Activated CD4-positive, alpha-beta T cell treated with anti-CD3 and anti-CD28 coated beads, Interleukin-2, amount 10 ng/mL, durations not matched to agents 7 days and 5 days (primary cell): ENCODE results near the gene SAFB. TPM values are rescaled to one million over a fixed set of nuclear protein-coding genes. Genes with fewer than 3 reads are reported as not detected.
A peak's percentile ranks its signal among the peaks of the same experiment; 100 is the strongest.

ENCODE experiments used
- CTCF ChIA-PET: fragments of 350-600 bp; sonication (Branson Sonifier 250); formaldehyde crosslinking; loops from one replicate; lab custom pipeline; 2021; ENCODE audit warnings: antibody characterized with exemption; lab: Charles Lee
- POLR2A ChIA-PET: fragments of 350-600 bp; sonication (Branson Sonifier 250); formaldehyde crosslinking; loops from one replicate; lab custom pipeline; 2021; ENCODE audit warnings: antibody characterized with exemption; lab: Charles Lee
- DNase-seq: peaks from one replicate; pipeline ENCODE4 v3.0.0-alpha.2; 2020
- H3K27ac Mint-ChIP-seq: one replicate; pipeline ENCODE4 v1.8.0; 2021; ENCODE audit warnings: mild to moderate bottlenecking, moderate library complexity, mixed read lengths
- H3K27me3 Mint-ChIP-seq: one replicate; pipeline ENCODE4 v1.8.0; 2021; ENCODE audit warnings: mixed read lengths
- H3K36me3 Mint-ChIP-seq: one replicate; pipeline ENCODE4 v1.8.0; 2021; ENCODE audit warnings: low read depth, mixed read lengths
- H3K4me1 Mint-ChIP-seq: one replicate; pipeline ENCODE4 v1.8.0; 2021; ENCODE audit warnings: mixed read lengths
- H3K4me3 Mint-ChIP-seq: one replicate; pipeline ENCODE4 v1.8.0; 2021; ENCODE audit warnings: mild to moderate bottlenecking, moderate library complexity, mixed read lengths
- H3K9me3 Mint-ChIP-seq: one replicate; pipeline ENCODE4 v1.8.0; 2021; ENCODE audit warnings: mixed read lengths
- total RNA-seq, 2 experiments: library from RNA; stranded (reverse); gene quantifications; one replicate each; pipeline ENCODE4 v1.2.3, GENCODE V29; 2021

Gene SAFB
- total RNA-seq, 2 experiments from 2014 or later: 113 to 131 TPM

DNA sequence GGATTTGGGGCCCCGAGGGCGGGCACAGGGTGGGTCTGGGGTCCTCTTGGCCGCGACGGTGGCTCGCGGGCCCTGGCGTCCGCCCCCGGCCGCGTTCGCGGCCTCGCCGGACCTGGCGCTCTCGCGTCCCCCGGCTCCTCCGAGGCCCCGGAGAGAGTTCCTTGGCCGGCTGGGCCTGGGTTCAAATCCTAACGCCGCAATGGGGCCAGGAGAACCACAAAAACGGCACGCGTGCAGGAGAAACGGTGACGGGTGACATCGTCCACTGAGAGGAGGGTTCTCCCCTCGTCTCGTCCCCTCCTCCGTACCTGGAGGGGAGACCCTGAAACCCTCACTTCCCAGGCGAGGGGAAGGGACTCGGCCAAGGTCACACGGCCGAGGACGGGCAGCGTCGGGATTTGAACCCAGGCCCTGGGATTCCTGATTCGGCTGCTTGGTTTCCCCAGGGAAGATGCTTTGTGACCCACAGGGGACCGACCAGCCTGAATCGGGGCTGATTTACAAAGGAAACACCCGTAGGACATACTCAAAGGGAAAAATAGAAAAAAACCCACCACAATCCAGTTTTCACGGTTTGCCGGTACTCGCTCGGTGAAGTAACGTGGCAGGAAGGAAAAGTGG lies 624 bp downstream of the SAFB start:
- Mint-ChIP-seq H3K27me3 (no peaks in the 10 kb centered on the region), H3K4me3 (peak overlapping the region; percentile 100), H3K9me3 (no peaks in the 10 kb centered on the region), H3K27ac (peak overlapping the region; percentile 100), H3K4me1 (peaks cover 68% of the 10 kb centered on the region), H3K36me3 (peaks cover 67% of the 10 kb centered on the region)
- POLR2A ChIA-PET: interaction anchor here (1.6 kb wide), 2 partner anchors 66 to 280 kb away, joined by 4 to 7 read pairs; partner anchors contain the start of genes NDUFA11 and RPL36
- DNase-seq: no peak
- CTCF ChIA-PET: interaction anchor here (1.3 to 2.3 kb wide), 5 partner anchors 10 to 180 kb away, joined by 3 to 8 read pairs (median 6); partner anchors contain the start of gene RPL36

DNA sequence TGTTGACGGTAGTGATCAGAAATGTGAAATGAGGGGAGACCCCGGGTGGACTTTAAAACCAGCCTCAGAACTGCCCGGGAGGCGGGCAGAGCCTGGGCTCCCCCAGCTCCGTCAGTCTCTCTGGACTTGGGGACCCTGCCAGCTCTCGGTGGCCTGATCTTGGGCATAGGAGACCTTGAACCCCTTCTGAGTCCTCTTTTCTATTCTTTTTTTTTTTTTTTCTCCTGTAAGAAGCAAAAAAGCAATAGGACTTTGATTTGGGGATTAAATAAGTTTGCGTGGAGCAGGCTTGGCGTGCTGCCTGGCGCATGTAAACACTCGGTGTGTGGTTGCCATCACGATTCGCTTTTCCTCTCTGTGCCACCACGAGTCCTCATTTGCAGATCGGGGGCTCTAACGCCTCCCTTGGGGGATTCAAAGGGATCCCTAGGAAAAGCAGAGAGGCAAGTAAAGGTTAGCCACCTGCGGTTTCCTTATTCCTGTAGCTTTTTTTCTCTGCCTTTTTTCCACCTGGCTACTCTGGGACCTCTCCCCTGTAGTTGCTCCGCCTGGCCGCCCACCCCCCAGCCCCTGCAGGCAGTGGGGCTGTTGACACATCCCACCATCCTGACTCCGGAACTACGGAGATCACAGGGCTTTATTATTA lies 1.3 kb downstream of the SAFB start:
- Mint-ChIP-seq H3K27ac (peak overlapping the region; percentile 100), H3K4me1 (peaks cover 68% of the 10 kb centered on the region)

GRCh38 chr19:5624741-5625278 lies 1.9 kb downstream of the SAFB start:
- DNase-seq: no peak

More for the DNA sequence above, 1.3 kb downstream of the SAFB start:
- H3K36me3 Mint-ChIP-seq: peaks cover 68% of the 10 kb centered on the region
- no peaks in the 10 kb centered on the region for H3K27me3 Mint-ChIP-seq
- no peaks in the 10 kb centered on the region for H3K9me3 Mint-ChIP-seq
- CTCF ChIA-PET: interaction anchor here (2.3 kb wide), 1 partner anchor 97 kb away, joined by 6 read pairs; no protein-coding TSS in a partner anchor
- POLR2A ChIA-PET: no interaction called here
- H3K4me3 Mint-ChIP-seq: peak overlapping the region; percentile 100
- DNase-seq: peak; percentile 18

DNA sequence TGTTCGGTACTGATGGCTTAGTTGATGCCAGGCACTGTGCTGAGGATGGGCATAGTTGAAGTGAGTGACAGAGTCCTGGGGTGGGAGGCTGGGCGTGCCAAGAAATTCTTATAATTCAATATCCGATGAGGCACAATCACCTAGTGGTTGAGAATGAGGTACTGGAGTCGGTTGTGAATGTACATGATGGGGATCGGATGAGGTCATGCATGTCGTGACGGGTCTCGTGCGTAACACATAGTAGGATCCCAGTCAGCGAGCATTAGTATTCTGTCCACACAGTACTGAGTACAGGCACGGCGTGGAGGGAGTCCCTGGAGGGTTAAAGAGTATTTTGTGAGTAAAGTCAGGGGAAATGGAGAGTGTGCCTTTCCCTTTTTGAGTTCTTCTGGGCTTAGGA lies 2.8 kb downstream of the SAFB start:
- POLR2A ChIA-PET: no interaction called here
- DNase-seq: no peak
- CTCF ChIA-PET: interaction anchor here (1.3 kb wide), 2 partner anchors 29 to 94 kb away, joined by 3 to 4 read pairs; partner anchors contain the start of genes CATSPERD and LONP1
- Mint-ChIP-seq H3K36me3 (peaks cover 66% of the 10 kb centered on the region), H3K4me1 (peaks cover 69% of the 10 kb centered on the region), H3K27me3 (no peaks in the 10 kb centered on the region), H3K9me3 (no peaks in the 10 kb centered on the region), H3K27ac (peak overlapping the region; percentile 69), H3K4me3 (peak overlapping the region; percentile 100)

More at GRCh38 chr19:5624741-5625278, 1.9 kb downstream of the SAFB start:
- peaks cover 70% of the 10 kb centered on the region for H3K36me3 Mint-ChIP-seq
- ChIA-PET CTCF (no interaction called here), POLR2A (no interaction called here)
- H3K27me3 Mint-ChIP-seq: no peaks in the 10 kb centered on the region
- H3K9me3 Mint-ChIP-seq: no peaks in the 10 kb centered on the region
- peak overlapping the region; percentile 100 for H3K4me3 Mint-ChIP-seq
- H3K27ac Mint-ChIP-seq: peak overlapping the region; percentile 100
- H3K4me1 Mint-ChIP-seq: peaks cover 71% of the 10 kb centered on the region

DNA sequence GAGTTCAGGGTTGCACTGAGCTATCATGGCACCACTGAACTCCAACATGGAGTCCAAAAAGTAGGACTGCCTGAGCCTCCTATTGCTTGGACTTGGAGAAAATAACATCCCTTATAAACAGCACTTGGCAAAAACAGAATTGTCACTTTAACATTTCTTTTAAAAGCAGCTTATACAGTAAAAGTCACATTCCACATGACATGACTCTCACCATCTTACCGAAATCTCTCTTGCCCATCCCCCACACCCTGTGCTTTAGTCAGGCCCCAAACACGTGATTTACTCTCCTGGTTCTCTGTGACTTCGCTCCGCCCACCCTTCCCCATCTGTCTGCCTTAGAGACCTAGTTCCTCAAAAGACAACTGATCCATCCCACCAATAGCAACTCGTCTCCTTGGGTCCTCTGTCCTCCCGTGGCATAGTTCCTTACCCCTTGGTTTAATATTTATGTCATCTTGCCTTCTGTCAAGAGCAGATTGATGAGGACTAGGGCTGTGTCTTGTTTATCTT lies 4.6 kb downstream of the SAFB start:
- H3K9me3 Mint-ChIP-seq: no peaks in the 10 kb centered on the region
- ChIA-PET CTCF (no interaction called here), POLR2A (no interaction called here)
- H3K27ac Mint-ChIP-seq: peak overlapping the region; percentile 22
- peak; percentile 43 for DNase-seq
- H3K27me3 Mint-ChIP-seq: no peaks in the 10 kb centered on the region
- peak overlapping the region; percentile 6 for H3K4me3 Mint-ChIP-seq
- H3K4me1 Mint-ChIP-seq: peaks cover 73% of the 10 kb centered on the region
- peaks cover 68% of the 10 kb centered on the region for H3K36me3 Mint-ChIP-seq

- Mint-ChIP-seq H3K4me3 (no peak overlapping the region), H3K4me1 (peaks cover 81% of the 10 kb centered on the region), H3K9me3 (no peaks in the 10 kb centered on the region), H3K36me3 (peaks cover 64% of the 10 kb centered on the region), H3K27me3 (no peaks in the 10 kb centered on the region), H3K27ac (peak overlapping the region; percentile 44)
- ChIA-PET CTCF (no interaction called here), POLR2A (no interaction called here)
- DNase-seq: no peak
Measured at GRCh38 chr19:5628461-5628860, 5.6 kb downstream of the SAFB start.

DNA sequence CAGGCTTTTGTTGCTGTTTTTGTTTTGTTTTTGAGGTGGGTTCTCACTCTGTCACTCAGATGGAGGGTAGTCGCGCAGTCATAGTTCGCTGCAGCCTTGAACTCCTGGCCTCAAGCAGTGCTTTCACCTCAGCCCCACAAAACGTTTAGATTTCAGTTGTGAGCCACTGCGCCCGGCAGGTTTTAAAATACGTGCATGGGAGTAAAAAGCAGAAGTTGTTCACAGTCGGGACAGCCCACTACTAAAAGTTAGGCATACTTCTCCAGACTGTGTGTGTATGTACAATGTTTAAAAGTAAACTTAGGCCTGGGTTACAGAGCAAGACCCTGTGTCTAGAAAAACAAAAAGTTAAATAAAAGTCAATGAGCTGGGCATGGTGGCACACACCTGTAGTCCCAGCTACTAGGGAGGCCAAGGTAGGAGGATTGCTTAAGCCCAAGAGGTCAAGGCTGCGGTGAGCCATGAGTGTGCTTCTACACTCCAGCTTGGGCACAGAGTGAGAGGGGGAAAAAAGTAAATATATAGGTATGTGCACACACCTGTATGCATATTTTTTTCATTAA lies 6.1 kb downstream of the SAFB start:
- Mint-ChIP-seq H3K27ac (no peak overlapping the region), H3K4me3 (peak overlapping the region; percentile 12), H3K27me3 (no peaks in the 10 kb centered on the region), H3K9me3 (no peaks in the 10 kb centered on the region), H3K36me3 (peaks cover 64% of the 10 kb centered on the region), H3K4me1 (peaks cover 81% of the 10 kb centered on the region)
- DNase-seq: no peak
- CTCF ChIA-PET: interaction anchor here (0.6 to 1.6 kb wide), 3 partner anchors 59 to 146 kb away, joined by 3 to 4 read pairs (median 4); partner anchors contain the start of gene RPL36
- POLR2A ChIA-PET: no interaction called here

DNA sequence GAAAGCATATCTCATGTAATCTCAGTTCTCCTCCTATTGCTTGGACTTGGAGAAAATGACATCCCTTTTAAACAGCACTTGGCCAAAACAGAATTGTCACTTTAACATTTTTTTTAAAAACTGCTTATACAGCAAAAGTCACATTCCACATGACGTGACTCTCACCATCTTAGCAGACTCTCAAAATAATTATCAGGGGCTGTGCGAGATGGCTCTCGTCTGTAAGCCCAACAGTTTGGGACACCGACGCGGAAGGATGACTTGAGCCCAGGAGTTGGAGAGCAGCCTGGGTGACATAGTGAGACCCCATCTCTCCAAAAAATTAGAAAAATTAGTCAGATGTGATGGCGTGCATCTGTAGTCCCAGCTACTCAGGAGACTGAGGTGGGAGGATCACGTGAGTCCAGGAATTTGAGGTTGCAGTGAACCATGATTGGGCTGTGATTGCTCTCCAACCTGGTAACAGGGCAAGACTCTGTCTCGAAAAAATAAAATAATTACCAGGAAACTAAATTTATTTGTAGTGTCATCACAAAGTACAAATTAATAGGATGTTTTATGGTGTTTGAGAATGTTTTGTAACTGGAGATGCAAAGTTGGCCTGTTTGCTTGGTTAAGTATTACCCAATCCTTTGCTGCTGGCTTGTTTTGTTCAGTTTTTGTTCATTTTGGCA lies 8.8 kb downstream of the SAFB start:
- H3K9me3 Mint-ChIP-seq: no peaks in the 10 kb centered on the region
- H3K27me3 Mint-ChIP-seq: no peaks in the 10 kb centered on the region
- no peak overlapping the region for H3K27ac Mint-ChIP-seq
- H3K4me1 Mint-ChIP-seq: peaks cover 64% of the 10 kb centered on the region
- DNase-seq: no peak
- H3K36me3 Mint-ChIP-seq: peaks cover 38% of the 10 kb centered on the region
- no peak overlapping the region for H3K4me3 Mint-ChIP-seq
- POLR2A ChIA-PET: no interaction called here
- CTCF ChIA-PET: no interaction called here

- peaks cover 59% of the 10 kb centered on the region for H3K4me1 Mint-ChIP-seq
- ChIA-PET POLR2A (no interaction called here), CTCF (no interaction called here)
- no peaks in the 10 kb centered on the region for H3K9me3 Mint-ChIP-seq
- H3K27me3 Mint-ChIP-seq: no peaks in the 10 kb centered on the region
- H3K36me3 Mint-ChIP-seq: peaks cover 33% of the 10 kb centered on the region
- no peak for DNase-seq
- H3K27ac Mint-ChIP-seq: no peak overlapping the region
- no peak overlapping the region for H3K4me3 Mint-ChIP-seq
Measured at GRCh38 chr19:5632241-5632612, 9.3 kb downstream of the SAFB start.

DNA sequence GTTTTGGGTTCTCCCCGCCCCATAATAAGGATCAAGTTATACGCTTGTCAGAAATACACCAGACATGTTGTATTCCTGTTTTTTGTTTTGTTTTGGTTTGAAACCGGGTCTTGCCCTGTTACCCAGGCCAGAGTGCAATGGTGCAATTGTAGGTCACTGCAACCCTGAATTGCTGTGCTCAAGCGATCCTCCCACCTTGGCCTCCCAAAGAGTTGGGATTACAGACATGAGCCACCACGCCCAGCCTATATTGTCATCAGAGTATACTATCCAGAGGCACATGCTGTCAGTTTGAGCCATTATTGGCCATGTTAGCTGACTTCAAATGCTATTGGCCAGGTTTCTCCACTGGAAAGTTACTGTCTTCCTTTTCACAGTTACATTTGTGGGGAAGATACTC lies 9.8 kb downstream of the SAFB start:
- no peak overlapping the region for H3K4me3 Mint-ChIP-seq
- no peaks in the 10 kb centered on the region for H3K27me3 Mint-ChIP-seq
- no peak overlapping the region for H3K27ac Mint-ChIP-seq
- CTCF ChIA-PET: no interaction called here
- peaks cover 29% of the 10 kb centered on the region for H3K36me3 Mint-ChIP-seq
- no peak for DNase-seq
- H3K9me3 Mint-ChIP-seq: no peaks in the 10 kb centered on the region
- POLR2A ChIA-PET: no interaction called here
- peaks cover 55% of the 10 kb centered on the region for H3K4me1 Mint-ChIP-seq

GRCh38 chr19:5635427-5635826 lies 12.5 kb downstream of the SAFB start:
- no peak for DNase-seq
- Mint-ChIP-seq H3K27me3 (no peaks in the 10 kb centered on the region), H3K27ac (no peak overlapping the region), H3K4me1 (peaks cover 33% of the 10 kb centered on the region), H3K9me3 (no peaks in the 10 kb centered on the region), H3K36me3 (peaks cover 13% of the 10 kb centered on the region), H3K4me3 (no peak overlapping the region)
- ChIA-PET POLR2A (interaction anchor here (0.5 kb wide), 2 partner anchors 23 to 115 kb away, joined by 3 read pairs; no protein-coding TSS in a partner anchor), CTCF (interaction anchor here (0.5 to 1.7 kb wide), 2 partner anchors 20 to 54 kb away, joined by 3 to 4 read pairs; partner anchors contain the start of gene RPL36)

DNA sequence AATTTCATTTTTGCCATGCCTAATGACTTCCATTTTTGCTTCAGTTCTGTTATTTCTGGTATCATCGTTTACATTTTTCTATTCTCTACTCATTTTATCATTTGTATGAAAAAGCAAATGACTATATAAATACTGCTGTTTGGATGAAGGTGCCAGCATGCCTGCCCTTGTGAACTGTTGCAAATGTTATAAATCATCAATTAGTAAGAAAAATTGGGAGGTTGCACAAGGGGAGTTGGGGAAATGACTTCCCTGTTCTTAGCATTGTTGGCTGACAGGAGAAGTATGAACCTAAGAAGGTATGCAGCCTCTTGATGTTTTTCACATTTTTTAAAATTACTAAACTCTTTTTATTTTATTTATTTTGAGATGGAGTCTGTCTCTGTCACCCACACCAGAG lies 15.1 kb downstream of the SAFB start:
- Mint-ChIP-seq H3K27me3 (no peaks in the 10 kb centered on the region), H3K4me1 (peaks cover 19% of the 10 kb centered on the region), H3K4me3 (no peak overlapping the region), H3K9me3 (no peaks in the 10 kb centered on the region), H3K36me3 (peaks cover 19% of the 10 kb centered on the region), H3K27ac (no peak overlapping the region)
- POLR2A ChIA-PET: no interaction called here
- DNase-seq: no peak
- CTCF ChIA-PET: interaction anchor here (0.6 kb wide), 1 partner anchor 83 kb away, joined by 3 read pairs; no protein-coding TSS in a partner anchor
